SK-N-SH (cell line): ENCODE data around the gene PPIL1. TPM values are rescaled to one million over a fixed set of nuclear protein-coding genes. Genes with fewer than 3 reads are reported as not detected.

Source experiments
- CTCF ChIA-PET: fragments of 300-600, 350-600 bp; formaldehyde crosslinking; extraction: SDS; loops from one replicate; lab custom pipeline; 2021; lab: Yijun Ruan, JAX
- POLR2A ChIA-PET: fragments of 350-600 bp; sonication (Branson Sonifier 250); formaldehyde crosslinking; extraction: SDS; loops from one replicate; lab custom pipeline; 2020; ENCODE audit warnings: antibody characterized with exemption, inconsistent platforms; lab: Yijun Ruan, JAX
- DNase-seq: peaks from one replicate; pipeline ENCODE4 v3.0.0; 2012
- H2AFZ ChIP-seq: fragments of 200-600 bp; sonication (generic); 2 replicates; pipeline ENCODE4 v1.8.1; 2016; ENCODE audit warnings: antibody characterized with exemption, mild to moderate bottlenecking, low read depth
- H3F3A ChIP-seq: fragments of 200-600 bp; sonication (generic); replicated peaks from 2 replicates; pipeline ENCODE3; 2016; ENCODE audit warnings: antibody characterized with exemption, mild to moderate bottlenecking; ENCODE audit not compliant: insufficient read depth
- H3K27ac ChIP-seq, 2 experiments: fragments of 200-500 bp in 1 of 2; fragments of 200-600 bp in 1 of 2; sonication (Bioruptor generic) in 1 of 2; sonication (generic), shearing (Covaris generic) in 1 of 2; 2 replicates each; pipeline versions ENCODE4 v1.5.1 to v1.6.1; 2014 to 2016; ENCODE audit warnings: low read depth in 2 of 2, inconsistent platforms in 1 of 2, low read length in 1 of 2, mild to moderate bottlenecking in 1 of 2, mixed read lengths in 1 of 2
- H3K27me3 ChIP-seq: fragments of 200-600 bp; sonication (generic), shearing (Covaris generic); 2 replicates; pipeline ENCODE4 v1.6.1; 2016; ENCODE audit warnings: mixed run types; ENCODE audit not compliant: insufficient read depth
- H3K36me3 ChIP-seq, 2 experiments: fragments of 200-500 bp in 1 of 2; fragments of 200-600 bp in 1 of 2; sonication (Bioruptor generic) in 1 of 2; sonication (generic) in 1 of 2; replicated peaks in 1 of 2; 2 replicates each; pipeline versions ENCODE3 to v1.5.1; 2014 to 2016; ENCODE audit warnings: low read length in 1 of 2, mild to moderate bottlenecking in 1 of 2; ENCODE audit not compliant: insufficient read depth in 2 of 2, control insufficient read depth in 1 of 2
- H3K4me1 ChIP-seq, 2 experiments: fragments of 200-500 bp in 1 of 2; fragments of 200-600 bp in 1 of 2; sonication (Bioruptor generic) in 1 of 2; sonication (generic), shearing (Covaris generic) in 1 of 2; 2 replicates each; pipeline versions ENCODE4 v1.5.1 to v1.6.1; 2014 to 2016; ENCODE audit warnings: low read depth in 1 of 2, low read length in 1 of 2, mixed run types in 1 of 2; ENCODE audit not compliant: insufficient read depth in 2 of 2, control insufficient read depth in 1 of 2
- H3K4me2 ChIP-seq: fragments of 200-600 bp; sonication (generic), shearing (Covaris generic); 2 replicates; pipeline ENCODE4 v1.6.1; 2017; ENCODE audit warnings: mixed run types
- H3K4me3 ChIP-seq, 2 experiments: fragments of 200-500 bp in 1 of 2; fragments of 200-600 bp in 1 of 2; sonication (Bioruptor generic) in 1 of 2; sonication (generic), shearing (Covaris generic) in 1 of 2; 2 replicates each; pipeline versions ENCODE4 v1.5.1 to v1.8.1; 2014 to 2016; ENCODE audit warnings: low read depth in 2 of 2, inconsistent platforms in 1 of 2, low read length in 1 of 2, mild to moderate bottlenecking in 1 of 2, mixed read lengths in 1 of 2, moderate library complexity in 1 of 2
- H3K79me2 ChIP-seq: fragments of 200-600 bp; sonication (generic); 2 replicates; pipeline ENCODE4 v1.8.1; 2017; ENCODE audit warnings: mild to moderate bottlenecking; ENCODE audit not compliant: insufficient read depth
- H3K9ac ChIP-seq: fragments of 200-600 bp; sonication (generic); 2 replicates; pipeline ENCODE4 v1.6.1; 2017; ENCODE audit warnings: mixed run types
- H3K9me2 ChIP-seq: fragments of 200-600 bp; sonication (generic); 2 replicates; pipeline ENCODE4 v1.6.1; 2017; ENCODE audit warnings: mixed run types
- H3K9me3 ChIP-seq: fragments of 200-600 bp; sonication (generic); 2 replicates; pipeline ENCODE4 v1.6.1; 2017; ENCODE audit warnings: mixed run types, mild to moderate bottlenecking, moderate library complexity
- H4K20me1 ChIP-seq: fragments of 200-600 bp; sonication (generic); 2 replicates; pipeline ENCODE4 v1.6.1; 2017; ENCODE audit warnings: mild to moderate bottlenecking, mixed run types; ENCODE audit not compliant: insufficient read depth
- ELF1 ChIP-seq: IDR thresholded peaks from 2 replicates; pipeline ENCODE4 v1.4.0; 2012
- EP300 ChIP-seq, 2 experiments: IDR thresholded peaks; 2 replicates each; pipeline versions ENCODE4 v1.4.0 to v1.6.1; 2012; ENCODE audit warnings: borderline replicate concordance in 1 of 2, low read depth in 1 of 2, low read length in 1 of 2
- EZH2phosphoT487 ChIP-seq: fragments of 200-600 bp; sonication (generic); IDR thresholded peaks from 2 replicates; pipeline ENCODE4 v1.6.1; 2017; ENCODE audit warnings: low read depth, mixed run types, mild to moderate bottlenecking, antibody characterized with exemption, moderate library complexity, borderline replicate concordance
- FOXJ3 ChIP-seq: sonication (generic); formaldehyde crosslinking; IDR thresholded peaks from 2 replicates; pipeline ENCODE4 v1.5.1; 2020; ENCODE audit warnings: mild to moderate bottlenecking, missing genetic modification reagents
- GABPA ChIP-seq: IDR thresholded peaks from 2 replicates; pipeline ENCODE4 v1.4.0; 2012; ENCODE audit warnings: low read depth, mild to moderate bottlenecking
- IRF3 ChIP-seq: fragments of 150-350 bp; IDR thresholded peaks from 2 replicates; pipeline ENCODE4 v1.6.1; 2016; ENCODE audit warnings: mild to moderate bottlenecking, low read depth, low read length
- MAX ChIP-seq: IDR thresholded peaks from 2 replicates; pipeline ENCODE4 v1.4.0; 2012; ENCODE audit warnings: low read depth
- RAD21 ChIP-seq: IDR thresholded peaks from 2 replicates; pipeline ENCODE4 v1.6.1; 2012; ENCODE audit warnings: mild to moderate bottlenecking, low read length
- RCOR1 ChIP-seq: fragments of 150-350 bp; IDR thresholded peaks from 2 replicates; pipeline ENCODE4 v1.6.1; 2017; ENCODE audit warnings: antibody characterized with exemption, low read length
- RFX5 ChIP-seq: IDR thresholded peaks from 2 replicates; pipeline ENCODE4 v1.6.1; 2012; ENCODE audit warnings: mild to moderate bottlenecking, improper control_type of control experiment, low read length
- SIN3A ChIP-seq: IDR thresholded peaks from 2 replicates; pipeline ENCODE4 v1.6.1; 2012; ENCODE audit warnings: low read depth, mild to moderate bottlenecking, low read length, moderate library complexity, borderline replicate concordance
- TEAD4 ChIP-seq: IDR thresholded peaks from 2 replicates; pipeline ENCODE4 v1.4.0; 2012; ENCODE audit warnings: mild to moderate bottlenecking, borderline replicate concordance; ENCODE audit not compliant: insufficient read depth
- USF1 ChIP-seq: IDR thresholded peaks from 2 replicates; pipeline ENCODE4 v1.4.0; 2012; ENCODE audit warnings: low read depth, borderline replicate concordance
- WGBS: methylation state at CpG from one replicate; pipeline ENCODE4 v1.1.6; 2017; ENCODE audit warnings: low lambda C conversion rate; 5-methylcytosine and 5-hydroxymethylcytosine counted together
- polyA plus RNA-seq, 3 experiments: library from polyadenylated mRNA; depleted of rRNA; stranded (reverse); fragments of >200 nt; gene quantifications; 2 replicates each; pipeline ENCODE4 v1.2.3, GENCODE V29; 2012

PPIL1 gene
- polyA plus RNA-seq, 1 of the 3 experiments (the other 2 are of a cell fraction): 36.6 TPM

GRCh38 chr6:36867471-36868224, 7.0 kb downstream of the PPIL1 start:
- ChIA-PET POLR2A (no interaction called here), CTCF (interaction anchor here (1.1 to 1.8 kb wide), 4 partner anchors 15 to 152 kb away, joined by 4 to 5 read pairs (median 5); partner anchors contain the start of gene C6orf89)
- Histone ChIP-seq H3K9me2 (no peaks in the 10 kb centered on the region), H2AFZ (no peak overlapping the region), H3K9ac (no peak overlapping the region), H4K20me1 (no peaks in the 10 kb centered on the region), H3K27ac (no peak overlapping the region; a peak in 1 of 4 replicates), H3K4me1 (peaks cover 0 to 26% of the 10 kb centered on the region in 2 experiments; a peak in 2 of 4 replicates), H3K27me3 (no peaks in the 10 kb centered on the region), H3K4me2 (no peak overlapping the region), H3F3A (no peaks in the 10 kb centered on the region), H3K79me2 (peaks cover 80% of the 10 kb centered on the region), H3K4me3 (no peak overlapping the region), H3K9me3 (no peaks in the 10 kb centered on the region), H3K36me3 (peaks cover 24 to 63% of the 10 kb centered on the region in 2 experiments)
- no peak for TF ChIP-seq RAD21
- no peak for TF ChIP-seq USF1
- TF ChIP-seq ELF1: no peak
- no peak for TF ChIP-seq RCOR1
- no peak for TF ChIP-seq SIN3A
- no peak for TF ChIP-seq GABPA
- TF ChIP-seq IRF3: no peak
- TF ChIP-seq TEAD4: no peak
- no peak for TF ChIP-seq EP300 (IDR thresholded peaks at IDR 0.05; ENCODE audit: borderline replicate concordance in 1 of 2, low read depth in 1 of 2, low read length in 1 of 2)
- no peak for TF ChIP-seq RFX5
- no peak for TF ChIP-seq FOXJ3 (CRISPR knock-in tag)
- DNase-seq: no peak
- WGBS: 92% methylated on average over 3 of the region's 4 CpGs

- peaks cover 72% of the 10 kb centered on the region for H3K79me2 ChIP-seq
These were observed 8.8 kb downstream of the PPIL1 start for GRCh38 chr6:36865835-36866234.

More at GRCh38 chr6:36865835-36866234, 8.8 kb downstream of the PPIL1 start:
- WGBS: 85% methylated on average over 2 of the region's 2 CpGs
- H3F3A ChIP-seq: no peaks in the 10 kb centered on the region
- no peaks in the 10 kb centered on the region for H3K9me2 ChIP-seq
- no peak overlapping the region for H3K4me3 ChIP-seq
- no peaks in the 10 kb centered on the region for H3K27me3 ChIP-seq
- peaks cover 19 to 63% of the 10 kb centered on the region in 2 experiments for H3K36me3 ChIP-seq
- ChIA-PET POLR2A (no interaction called here), CTCF (interaction anchor here (1.3 to 3.7 kb wide), 5 partner anchors 14 to 153 kb away, joined by 3 to 33 read pairs (median 6); partner anchors contain the start of gene C6orf89)
- H3K4me2 ChIP-seq: no peak overlapping the region
- H3K9me3 ChIP-seq: no peaks in the 10 kb centered on the region
- peak overlapping the region in 1 of 2 experiments; percentile 40; a peak in 1 of 4 replicates for H3K27ac ChIP-seq
- TF ChIP-seq EZH2phosphoT487 (no peak), RCOR1 (no peak), SIN3A (no peak), MAX (no peak), FOXJ3 (CRISPR knock-in tag) (no peak)
- no peak overlapping the region for H2AFZ ChIP-seq
- DNase-seq: no peak
- no peak overlapping the region for H3K9ac ChIP-seq
- H3K4me1 ChIP-seq: peaks cover 0 to 24% of the 10 kb centered on the region in 2 experiments; a peak in 2 of 4 replicates
- no peaks in the 10 kb centered on the region for H4K20me1 ChIP-seq
